Right lobe of liver (tissue), 4 donors: ENCODE results near the gene ZNF814.
"Not testable (repeated sequence)": the region's sequence is repeated elsewhere in the genome, so short reads cannot be mapped to it uniquely, and the experiment has no call there.

Source experiments
- POLR2A ChIP-seq: fragments of 450-650 bp; IDR thresholded peaks from one replicate; pipeline ENCODE4 v1.6.1; 2017; ENCODE audit warnings: antibody characterized with exemption, mild to moderate bottlenecking
- TF ChIP-seq, protein P1 (sequence below), 4 donors: fragments of 200-600 bp in 3 of 4; fragments of 450-650 bp in 1 of 4; IDR thresholded peaks; one replicate each; pipeline versions ENCODE4 v1.5.1 to v1.8.0; 2016 to 2022; ENCODE audit warnings: antibody characterized with exemption in 4 of 4, mild to moderate bottlenecking in 2 of 4
- donor health status: DM: no; HTN: no; CAD: no.
- donor health status: DM: no; HTN: no; CAD: no.
- donor health status: DM: no; HTN: yes; CAD: no.

DNA sequence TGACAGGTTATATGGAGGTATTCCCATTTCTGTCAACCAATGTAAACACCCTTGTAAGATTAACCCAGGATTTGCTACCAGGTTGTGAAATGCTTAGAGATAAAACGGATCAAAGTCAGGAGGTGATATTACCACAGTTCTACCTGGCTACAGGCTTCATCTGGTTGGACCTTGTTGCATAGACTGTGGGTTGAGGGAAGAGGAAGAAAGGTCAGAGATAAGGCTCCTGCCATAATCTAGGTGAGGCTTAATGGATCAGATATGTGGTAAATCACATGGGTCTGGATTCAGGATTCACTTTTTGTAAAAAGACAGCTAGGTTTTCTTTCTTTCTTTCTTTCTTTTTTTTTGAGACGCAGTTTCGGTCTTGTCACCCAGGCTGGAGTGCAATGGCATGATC, 67.3 kb downstream of the ZNF814 start:
- TF ChIP-seq, protein P1, sequence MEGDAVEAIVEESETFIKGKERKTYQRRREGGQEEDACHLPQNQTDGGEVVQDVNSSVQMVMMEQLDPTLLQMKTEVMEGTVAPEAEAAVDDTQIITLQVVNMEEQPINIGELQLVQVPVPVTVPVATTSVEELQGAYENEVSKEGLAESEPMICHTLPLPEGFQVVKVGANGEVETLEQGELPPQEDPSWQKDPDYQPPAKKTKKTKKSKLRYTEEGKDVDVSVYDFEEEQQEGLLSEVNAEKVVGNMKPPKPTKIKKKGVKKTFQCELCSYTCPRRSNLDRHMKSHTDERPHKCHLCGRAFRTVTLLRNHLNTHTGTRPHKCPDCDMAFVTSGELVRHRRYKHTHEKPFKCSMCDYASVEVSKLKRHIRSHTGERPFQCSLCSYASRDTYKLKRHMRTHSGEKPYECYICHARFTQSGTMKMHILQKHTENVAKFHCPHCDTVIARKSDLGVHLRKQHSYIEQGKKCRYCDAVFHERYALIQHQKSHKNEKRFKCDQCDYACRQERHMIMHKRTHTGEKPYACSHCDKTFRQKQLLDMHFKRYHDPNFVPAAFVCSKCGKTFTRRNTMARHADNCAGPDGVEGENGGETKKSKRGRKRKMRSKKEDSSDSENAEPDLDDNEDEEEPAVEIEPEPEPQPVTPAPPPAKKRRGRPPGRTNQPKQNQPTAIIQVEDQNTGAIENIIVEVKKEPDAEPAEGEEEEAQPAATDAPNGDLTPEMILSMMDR (IDR thresholded peaks at IDR 0.05), result not testable (repeated sequence)
- not testable (repeated sequence) for TF ChIP-seq POLR2A
